ENCODE data around the gene FRY. TPM values are rescaled to one million over a fixed set of nuclear protein-coding genes. Genes with fewer than 3 reads are reported as not detected.

The FRY gene
- polyA plus RNA-seq, 10 donors, result 36.0 to 56.3 (median 45.9) TPM

DNA sequence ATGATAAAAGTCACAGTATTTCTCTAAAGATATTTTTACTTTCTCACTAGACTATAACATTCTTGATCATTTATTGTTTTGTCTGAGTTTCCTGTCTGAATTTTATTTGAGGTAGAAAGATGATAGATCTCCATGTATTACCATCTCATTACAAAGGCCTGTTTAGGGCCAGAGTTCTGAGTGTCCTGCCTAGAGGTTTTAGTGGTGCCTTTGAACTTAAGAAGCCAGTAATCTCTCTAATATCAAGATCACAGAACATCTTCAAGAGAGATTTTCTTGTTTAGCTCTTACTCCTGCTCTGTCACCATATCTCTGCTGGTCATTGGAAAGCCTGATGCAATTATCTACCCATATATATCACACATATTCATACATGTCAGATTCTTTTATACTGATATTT, 182.1 kb downstream of the FRY start:
- no peak for DNase-seq

- DNase-seq, result no peak
Measured at GRCh38 chr13:32214071-32214470, 182.5 kb downstream of the FRY start.

- no peak for DNase-seq
Measured at GRCh38 chr13:32216281-32216680, 184.7 kb downstream of the FRY start.

DNA sequence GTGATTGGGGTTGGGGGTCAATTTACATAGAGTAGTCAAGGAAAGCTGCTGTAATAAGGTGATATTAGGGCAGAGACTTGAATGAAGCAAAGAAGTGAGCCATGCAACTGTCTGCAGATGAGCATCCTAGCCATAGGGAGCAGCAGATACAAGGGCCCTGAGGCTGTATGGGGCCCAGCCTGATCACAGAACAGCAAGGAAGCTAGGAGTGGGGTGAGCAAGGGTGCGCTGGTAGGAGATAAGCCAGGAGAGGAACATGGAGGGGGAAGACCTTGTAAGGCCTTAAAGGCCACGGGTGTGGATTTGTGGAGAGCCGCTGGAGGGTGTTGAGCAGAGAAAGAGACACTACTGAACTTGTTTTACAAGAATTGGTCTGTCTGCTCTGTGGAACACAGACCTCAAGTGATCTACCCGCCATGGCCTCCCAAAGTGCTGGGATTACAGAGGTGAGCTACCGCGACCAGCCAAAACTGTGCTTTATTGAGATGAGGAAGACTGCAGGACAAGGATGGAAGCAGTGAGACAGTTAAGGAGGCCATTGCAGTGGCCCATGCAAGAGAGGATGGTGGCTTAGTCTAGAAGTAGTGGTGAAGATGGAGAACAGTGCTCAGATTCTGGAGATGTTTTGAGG, 190.6 kb downstream of the FRY start:
- no peak for DNase-seq

- no peak for DNase-seq
Measured at GRCh38 chr13:32224916-32225315, 193.3 kb downstream of the FRY start.

DNA sequence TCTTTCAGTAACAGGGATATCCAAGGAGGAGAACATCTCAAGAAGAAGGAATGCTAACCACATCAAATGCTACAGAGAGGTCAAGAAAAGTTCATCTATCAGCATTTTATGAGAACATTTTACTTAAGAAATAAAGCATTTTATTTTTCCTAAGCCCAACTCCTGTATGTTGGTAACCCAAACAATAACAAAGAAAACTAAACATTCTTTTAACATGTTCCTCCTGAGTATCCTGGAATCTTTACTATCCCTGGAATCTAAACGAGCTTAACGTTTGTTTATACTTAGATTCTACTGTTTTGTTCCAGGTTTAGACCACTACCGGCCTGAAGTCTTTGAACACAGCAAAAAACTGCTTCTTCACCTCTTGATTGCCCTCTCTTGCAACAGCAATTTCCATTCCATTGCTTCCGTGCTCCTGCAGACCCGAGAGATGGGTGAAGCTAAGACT, 193.9 kb downstream of the FRY start:
- peak in 2 of 3 donors; percentile 17 to 29 for DNase-seq

DNA sequence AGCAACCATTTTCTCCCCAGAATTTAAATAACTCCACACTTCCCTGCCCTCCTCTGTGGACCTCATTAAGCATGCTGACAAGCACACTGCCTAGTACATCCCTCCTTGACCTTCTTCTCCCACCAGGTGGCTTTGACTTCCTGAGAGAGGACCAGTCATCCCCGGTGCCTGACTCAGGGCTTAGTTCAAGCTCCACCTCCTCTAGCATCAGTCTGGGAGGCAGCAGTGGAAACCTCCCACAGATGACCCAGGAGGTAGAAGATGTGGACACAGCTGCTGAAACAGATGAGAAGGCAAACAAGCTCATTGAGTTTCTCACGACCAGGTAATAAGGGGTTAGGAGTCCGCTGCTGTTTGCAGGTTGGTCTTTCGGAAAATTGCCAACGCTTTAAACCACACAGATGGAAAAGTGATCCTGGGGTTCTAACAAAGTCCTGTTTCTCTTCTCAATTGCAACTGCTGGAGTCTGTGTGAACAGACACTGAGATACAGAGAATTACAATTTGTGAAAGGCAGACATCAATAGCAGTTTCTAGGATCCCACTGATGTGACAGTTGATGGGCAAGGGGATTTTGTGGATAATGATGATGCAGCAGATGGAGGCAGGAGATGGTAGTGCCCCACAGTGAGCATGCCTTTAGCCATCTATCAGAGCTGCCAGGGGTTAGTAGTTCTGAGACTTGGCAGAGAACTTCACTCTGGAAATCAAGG, 196.9 kb downstream of the FRY start:
- DNase-seq, result no peak

- peak in 1 of 3 donors; percentile 10 for DNase-seq
Measured at GRCh38 chr13:32229443-32229842, 197.9 kb downstream of the FRY start.

DNA sequence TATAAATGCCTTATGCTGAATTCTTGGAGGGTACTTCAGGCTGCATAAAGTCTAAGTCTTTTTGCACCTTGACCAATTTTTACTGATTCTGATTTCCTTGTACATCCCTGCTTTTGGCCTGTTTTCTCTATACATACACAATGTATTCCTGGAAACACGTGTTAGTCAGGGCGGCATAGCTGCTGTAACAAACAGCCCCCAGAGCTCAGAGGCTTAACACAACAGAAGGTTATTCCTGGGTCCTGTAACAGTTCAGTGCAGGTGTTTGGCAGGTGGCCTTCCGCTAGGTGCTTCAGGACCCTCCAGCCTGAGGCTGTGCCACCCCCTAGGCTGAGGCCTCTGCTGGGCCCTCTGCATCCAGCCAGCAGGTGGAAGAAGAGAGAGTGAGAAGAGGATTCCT, 200.7 kb downstream of the FRY start:
- DNase-seq, result no peak

DNA sequence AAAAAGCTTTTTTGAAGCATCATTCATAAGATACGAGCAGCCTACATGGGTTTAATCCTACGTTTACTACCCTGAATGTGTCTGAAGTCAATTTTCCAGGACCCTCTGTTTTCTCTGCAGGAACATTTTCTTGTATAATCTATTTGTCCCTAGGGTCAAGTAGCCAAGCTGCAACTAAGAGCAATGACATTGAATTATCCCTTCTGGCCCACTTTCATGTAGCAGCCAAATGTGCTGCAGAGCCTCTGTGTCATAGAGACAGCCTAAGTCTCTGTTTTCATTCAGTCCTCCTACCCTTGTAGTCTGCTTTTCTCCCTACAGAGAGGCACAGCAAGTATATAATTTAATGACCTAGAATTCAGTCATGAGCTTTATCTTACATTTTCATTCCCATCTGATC, 201.5 kb downstream of the FRY start:
- no peak for DNase-seq

GRCh38 chr13:32234914-32235313, 203.3 kb downstream of the FRY start:
- DNase-seq, result no peak

DNA sequence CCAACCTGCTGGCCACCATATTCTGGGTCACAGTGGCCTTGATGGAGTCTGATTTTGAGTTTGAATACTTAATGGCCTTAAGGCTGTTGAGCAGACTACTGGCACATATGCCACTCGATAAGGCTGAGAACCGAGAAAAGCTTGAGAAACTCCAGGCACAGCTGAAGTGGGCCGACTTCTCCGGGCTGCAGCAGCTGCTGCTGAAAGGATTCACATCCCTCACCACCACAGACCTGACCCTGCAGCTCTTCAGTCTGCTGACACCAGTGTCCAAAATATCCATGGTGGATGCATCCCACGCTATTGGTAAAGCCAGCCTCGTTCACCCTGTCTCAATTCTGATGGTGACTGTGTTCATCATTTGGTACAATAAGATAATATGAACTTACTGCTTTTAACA, 206.1 kb downstream of the FRY start:
- no peak for DNase-seq

- DNase-seq, result no peak
Measured at GRCh38 chr13:32243695-32244094, 212.1 kb downstream of the FRY start.

DNA sequence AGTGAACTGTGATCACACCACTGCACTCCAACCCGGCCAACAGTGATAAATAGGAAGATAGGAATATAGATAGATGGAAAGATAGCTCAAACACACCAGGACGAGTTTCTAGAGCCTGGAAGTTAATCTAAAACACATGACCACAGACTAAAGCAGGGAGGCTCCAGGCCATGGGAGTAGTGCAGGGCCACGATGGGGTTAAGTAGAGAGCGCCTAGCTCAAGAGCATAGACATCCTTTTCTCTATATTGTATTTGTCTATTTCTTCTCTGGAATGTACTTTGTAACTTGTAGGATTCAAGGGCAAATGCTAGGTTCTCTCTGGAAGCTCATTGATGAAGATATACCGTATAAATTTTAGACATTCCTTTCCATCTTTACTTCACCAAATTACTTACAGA, 214.0 kb downstream of the FRY start:
- DNase-seq, result no peak

DNA sequence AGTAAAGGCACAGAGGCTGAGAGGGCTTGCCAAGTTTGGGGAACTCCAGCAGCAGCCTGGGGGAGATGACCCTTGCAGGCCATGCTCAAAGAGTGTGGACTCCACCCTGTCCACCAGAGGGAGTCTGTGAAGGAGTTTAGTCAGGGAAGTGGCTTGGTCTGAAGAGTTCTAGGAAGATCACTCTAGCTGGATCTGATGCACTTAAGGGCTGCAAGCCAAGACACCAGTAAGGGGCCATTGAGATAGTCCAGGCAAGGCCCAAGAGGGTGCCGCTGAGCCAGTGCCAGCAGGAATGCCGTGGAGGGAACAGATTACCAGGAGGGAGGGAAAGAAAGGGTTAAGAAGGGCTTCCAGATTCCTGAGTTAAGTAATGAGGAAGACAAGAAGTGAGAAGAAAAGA, 214.9 kb downstream of the FRY start:
- peak; percentile 28 to 53 (median 34) for DNase-seq

GRCh38 chr13:32247887-32248286, 216.3 kb downstream of the FRY start:
- no peak for DNase-seq

GRCh38 chr13:32248801-32249200, 217.2 kb downstream of the FRY start:
- no peak for DNase-seq

GRCh38 chr13:32252812-32253438, 221.4 kb downstream of the FRY start:
- DNase-seq, result no peak

GRCh38 chr13:32253911-32254399, 222.4 kb downstream of the FRY start:
- DNase-seq, result no peak

DNA sequence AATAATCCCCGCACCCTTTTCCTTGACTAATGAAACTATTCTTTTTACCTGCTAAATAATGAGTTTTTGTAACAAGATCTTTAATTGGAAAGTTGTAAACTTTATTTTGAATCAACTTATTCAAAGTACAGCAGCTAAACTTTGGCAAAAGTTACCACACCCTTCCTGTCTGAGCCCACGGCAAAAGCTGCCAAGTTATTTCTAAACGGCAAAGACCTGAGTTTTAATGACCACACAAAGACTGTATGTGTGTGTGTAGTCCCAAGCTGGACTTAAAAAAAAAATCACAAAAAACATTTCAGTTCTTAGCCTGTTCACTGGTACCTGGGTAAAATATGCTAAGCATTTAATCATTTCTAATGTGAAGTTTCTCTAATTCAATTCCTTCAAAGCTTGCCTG, 222.8 kb downstream of the FRY start:
- DNase-seq, result no peak

DNA sequence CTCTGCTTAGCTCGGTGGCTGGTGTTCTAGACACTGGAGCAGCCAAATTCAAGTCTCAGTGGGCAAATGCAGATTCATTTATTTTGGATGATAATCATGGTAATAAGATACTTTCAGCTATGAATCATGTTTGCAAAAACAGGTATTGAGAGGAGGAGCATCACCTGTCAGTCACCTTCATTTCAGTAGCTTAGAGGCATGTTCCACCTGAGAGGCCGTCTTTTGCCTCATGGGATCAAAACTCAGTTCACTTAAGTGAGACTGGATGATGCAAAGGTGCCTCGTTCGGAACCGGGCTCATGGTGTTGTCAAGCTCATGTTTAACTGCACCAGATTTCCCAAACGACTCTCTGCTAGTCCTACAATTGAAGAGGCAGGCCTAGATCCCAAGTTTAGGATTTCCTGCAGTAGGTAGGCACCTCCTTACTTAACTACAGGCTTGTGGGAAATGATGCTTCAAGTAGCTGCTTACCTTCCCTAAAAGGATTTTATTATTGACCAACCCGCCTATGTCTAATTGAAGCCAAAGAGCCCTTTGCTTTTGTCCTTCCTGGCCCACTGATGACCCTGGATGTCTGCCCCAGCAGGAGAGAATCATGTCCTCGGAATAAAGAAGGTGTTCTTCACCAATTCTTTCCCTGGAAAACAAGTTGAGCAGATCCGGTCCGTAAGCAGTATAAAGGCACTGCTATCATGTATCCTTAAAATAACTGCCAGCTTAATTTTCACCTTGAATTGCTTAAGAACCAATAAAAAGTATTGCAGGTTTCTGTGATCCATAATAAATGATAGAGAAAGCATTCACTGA, 223.5 kb downstream of the FRY start:
- no peak for DNase-seq

DNA sequence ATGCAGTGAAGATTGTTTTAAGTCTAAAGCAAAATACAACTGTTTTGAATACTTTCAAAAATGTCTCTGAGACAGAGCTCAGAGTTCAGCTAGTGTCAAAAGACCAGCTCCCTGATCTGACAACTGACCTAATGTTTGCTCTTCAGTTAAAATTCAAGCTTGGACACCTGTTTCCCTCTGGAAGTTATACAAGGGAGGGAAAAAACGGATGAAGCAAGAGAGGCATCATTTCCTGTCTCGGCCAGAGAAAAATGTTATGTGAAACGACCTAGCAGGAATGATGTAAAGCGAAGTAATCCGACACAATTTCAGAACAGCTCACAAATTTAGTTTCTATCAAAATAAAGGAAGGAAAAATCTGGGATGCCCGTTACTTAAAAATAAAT, 224.1 kb downstream of the FRY start:
- DNase-seq, result peak in 2 of 3 donors; percentile 10 to 11
